ENCODE measurements around the gene PKP3.
"Not testable (repeated sequence)": the region's sequence is repeated elsewhere in the genome, so short reads cannot be mapped to it uniquely, and the experiment has no call there.

Gene PKP3

GRCh38 chr11:396948-397548 lies 3.0 kb downstream of the PKP3 start:
- no peak for DNase-seq

- DNase-seq, result no peak
These were observed 4.8 kb downstream of the PKP3 start for GRCh38 chr11:398826-399225.

GRCh38 chr11:399731-400211 lies 5.8 kb downstream of the PKP3 start:
- no peak for DNase-seq

- DNase-seq, result no peak
These were observed 6.3 kb downstream of the PKP3 start for GRCh38 chr11:400241-400689.

GRCh38 chr11:401196-401595 lies 7.2 kb downstream of the PKP3 start:
- not testable (repeated sequence) for DNase-seq

- no peak for DNase-seq
These were observed 9.2 kb downstream of the PKP3 start for GRCh38 chr11:403021-403760.

- DNase-seq, result no peak
These were observed 9.9 kb downstream of the PKP3 start for GRCh38 chr11:403761-404431.

GRCh38 chr11:404551-405264 lies 10.7 kb downstream of the PKP3 start:
- DNase-seq, result no peak

- no peak for DNase-seq
These were observed 11.4 kb downstream of the PKP3 start for GRCh38 chr11:405323-405953.

GRCh38 chr11:405954-406795 lies 12.2 kb downstream of the PKP3 start:
- DNase-seq, result no peak

- no peak for DNase-seq
These were observed 13.0 kb downstream of the PKP3 start for GRCh38 chr11:406796-407650.

- DNase-seq, result no peak
These were observed 13.7 kb downstream of the PKP3 start for GRCh38 chr11:407651-408123.

- DNase-seq, result no peak
These were observed 14.4 kb downstream of the PKP3 start for GRCh38 chr11:408154-409007.

- DNase-seq, result no peak
These were observed 15.1 kb downstream of the PKP3 start for GRCh38 chr11:409008-409599.

GRCh38 chr11:409600-410483 lies 15.8 kb downstream of the PKP3 start:
- DNase-seq, result no peak

- DNase-seq, result not testable (repeated sequence)
These were observed 16.7 kb downstream of the PKP3 start for GRCh38 chr11:410711-411110.

GRCh38 chr11:411520-411919 lies 17.5 kb downstream of the PKP3 start:
- not testable (repeated sequence) for DNase-seq

GRCh38 chr11:412641-413119 lies 18.7 kb downstream of the PKP3 start:
- no peak for DNase-seq
